OCI-M1 (cell line): ENCODE results near the gene RNF19B.

Experiments
- DNase-seq: peaks from one replicate; lab custom pipeline; 2025; lab: John Stamatoyannopoulos, UW

Gene RNF19B

DNA sequence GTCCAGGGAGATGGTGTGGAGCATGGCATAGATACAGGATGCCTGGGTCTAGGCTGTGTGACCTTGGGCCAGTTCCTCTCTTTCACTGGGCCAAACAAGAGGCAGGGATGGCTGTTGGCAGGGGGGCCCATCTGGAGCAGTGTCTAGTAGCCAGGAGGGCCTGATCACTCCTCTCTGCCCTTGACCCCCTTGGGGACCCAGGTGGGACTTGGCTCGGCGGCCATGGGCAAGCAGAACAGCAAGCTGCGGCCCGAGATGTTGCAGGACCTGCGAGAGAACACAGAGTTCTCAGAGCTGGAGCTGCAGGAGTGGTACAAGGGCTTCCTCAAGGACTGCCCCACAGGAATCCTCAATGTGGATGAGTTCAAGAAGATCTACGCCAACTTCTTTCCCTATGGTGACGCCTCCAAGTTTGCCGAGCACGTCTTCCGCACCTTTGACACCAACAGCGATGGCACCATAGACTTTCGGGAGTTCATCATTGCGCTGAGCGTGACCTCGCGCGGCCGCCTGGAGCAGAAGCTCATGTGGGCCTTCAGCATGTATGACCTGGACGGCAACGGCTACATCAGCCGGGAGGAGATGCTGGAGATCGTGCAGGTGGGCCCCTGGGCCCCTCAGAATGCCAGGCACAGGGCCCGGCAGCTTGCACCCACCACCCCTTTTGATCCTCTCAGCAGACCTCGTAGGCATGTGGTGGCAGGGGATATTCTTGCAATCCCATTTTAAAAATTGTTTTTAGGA is 75.8 kb downstream of the RNF19B start:
- no peak for DNase-seq

DNA sequence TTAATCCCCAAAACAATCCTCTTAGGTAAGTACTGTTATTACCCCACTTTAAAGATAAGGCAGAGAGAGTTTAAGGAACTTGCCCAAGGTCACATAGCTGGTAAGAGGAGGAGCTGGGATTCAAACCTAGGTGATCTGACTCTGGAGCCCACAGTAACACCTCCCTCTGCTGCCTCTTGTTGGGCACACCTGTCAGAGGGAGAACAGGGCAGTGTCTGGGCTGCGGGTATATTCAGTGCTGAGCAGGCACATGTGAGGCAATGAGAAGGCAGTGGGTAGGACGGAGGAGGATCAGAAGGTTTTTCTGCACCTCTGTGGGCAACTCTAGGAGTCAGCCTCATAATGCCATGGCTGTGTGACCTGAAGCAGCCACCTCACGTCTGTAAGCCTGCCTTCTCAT is 76.5 kb downstream of the RNF19B start:
- DNase-seq: no peak

DNA sequence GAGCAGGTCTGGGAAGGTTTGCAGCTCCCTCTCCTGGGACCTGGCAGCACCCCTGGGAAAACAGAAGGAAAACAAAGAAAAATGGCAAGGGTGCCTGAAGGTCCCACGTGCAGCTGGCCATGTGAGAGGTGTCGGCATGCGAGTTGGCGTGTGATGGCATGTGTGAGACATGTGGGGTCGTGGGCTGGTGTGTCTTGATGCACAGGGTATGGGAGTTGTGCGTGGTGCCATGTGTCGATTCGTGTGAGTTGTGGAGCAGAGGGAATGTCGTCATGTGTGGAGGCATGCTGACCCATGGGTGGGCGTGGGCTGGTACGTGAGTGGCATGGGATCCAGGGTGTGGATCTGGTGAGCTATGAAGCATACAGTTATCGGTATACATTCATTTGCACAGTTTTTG is 77.0 kb downstream of the RNF19B start:
- DNase-seq: no peak

DNA sequence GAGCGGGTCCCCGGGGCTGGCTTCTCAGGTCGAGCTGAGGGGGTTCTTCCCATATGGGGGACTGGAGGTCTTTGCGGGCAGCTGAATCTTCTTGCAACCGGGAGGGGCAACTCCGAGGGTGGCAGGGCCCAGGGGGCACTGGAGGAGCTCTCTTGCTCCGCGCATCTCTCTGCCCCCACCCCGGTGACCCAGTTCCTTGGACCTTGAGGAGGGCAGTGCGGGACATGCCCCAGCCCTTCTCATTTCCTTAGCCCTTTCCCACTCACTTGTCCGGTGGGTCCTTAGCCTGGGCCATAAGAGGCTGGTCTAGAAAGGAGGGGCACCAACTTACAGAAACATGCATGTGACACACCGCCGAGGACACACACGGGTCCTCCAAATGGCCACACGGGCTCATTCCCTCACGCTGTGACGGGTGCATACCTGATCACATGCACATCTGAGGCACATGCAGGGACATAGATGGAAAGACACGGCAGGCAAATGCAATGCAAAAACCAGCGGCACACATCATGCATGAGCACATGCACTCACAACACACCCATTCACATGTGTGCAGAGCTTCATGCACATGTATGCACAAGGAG is 77.7 kb downstream of the RNF19B start:
- no peak for DNase-seq
